K562 (cell line): Measurements from ENCODE around the gene DCAF4. TPM values are rescaled to one million over a fixed set of nuclear protein-coding genes. Genes with fewer than 3 reads are reported as not detected.

ENCODE experiments used
- ATAC-seq: fragments of 200-7000 bp; cut with Tn5 transposase; 3 replicates; pipeline ENCODE4 v1.9.1; 2020; ENCODE audit warnings: moderate library complexity
- BruUV-seq: library from RNA; stranded (reverse); fragments of 400-500 nt; replicated peaks from 2 replicates; lab custom pipeline; 2021; lab: Mats Ljungman, UMichigan
- CTCF ChIA-PET: fragments of 300-600 bp; formaldehyde crosslinking; extraction: SDS; loops from one replicate; lab custom pipeline; 2021; ENCODE audit warnings: low intra/inter-chr PET ratio; lab: Yijun Ruan, JAX
- POLR2A ChIA-PET: fragments of 300-600, 350-650 bp; sonication (Branson Sonifier 250); formaldehyde crosslinking; extraction: SDS; loops from one replicate; lab custom pipeline; 2021; ENCODE audit warnings: antibody characterized with exemption, inconsistent platforms; lab: Yijun Ruan, JAX
- DNase-seq, 4 experiments: peaks; one replicate each; pipeline versions ENCODE4 v3.0.0 to v3.0.0-alpha.2; 2011 to 2018; ENCODE audit warnings: low spot score in 3 of 4, mixed read lengths in 3 of 4; ENCODE audit errors: extremely low read depth in 1 of 4
- FAIRE-seq: peaks from 2 replicates; lab custom pipeline; 2011; peaks lifted over from hg19 to GRCh38; lab: Jason Lieb, UNC
- H2AFZ ChIP-seq: 2 replicates; pipeline ENCODE4 v1.6.0; 2011; ENCODE audit warnings: low read depth, low read length, control low read depth, inconsistent platforms
- H3K27ac ChIP-seq: fragments of 200-600 bp; 3 replicates; pipeline ENCODE4 v1.8.0; 2011; ENCODE audit warnings: low read depth, mild to moderate bottlenecking, control low read depth, inconsistent platforms, low read length, moderate library complexity, mixed read lengths; ENCODE audit errors: extremely low read depth
- H3K27me3 ChIP-seq, 2 experiments: fragments of 300-600 bp in 1 of 2; 2 replicates in 1 of 2; 3 replicates in 1 of 2; pipeline versions ENCODE4 v1.6.0 to v1.8.0; 2011; ENCODE audit warnings: inconsistent platforms in 2 of 2, low read length in 2 of 2, mild to moderate bottlenecking in 1 of 2, mixed read lengths in 1 of 2, moderate library complexity in 1 of 2; ENCODE audit not compliant: control insufficient read depth in 2 of 2, insufficient read depth in 2 of 2
- H3K36me3 ChIP-seq: fragments of 300-600 bp; 3 replicates; pipeline ENCODE4 v1.8.0; 2011; ENCODE audit warnings: mild to moderate bottlenecking, low read length, inconsistent platforms; ENCODE audit not compliant: control insufficient read depth, insufficient read depth
- H3K4me1 ChIP-seq, 2 experiments: fragments of 200-600 bp in 1 of 2; replicated peaks in 1 of 2; 2 replicates in 1 of 2; 3 replicates in 1 of 2; pipeline versions ENCODE4 v1.5.1 to v1.8.0; 2011; ENCODE audit warnings: inconsistent platforms in 2 of 2, low read length in 2 of 2, mild to moderate bottlenecking in 1 of 2, mixed read lengths in 1 of 2, moderate library complexity in 1 of 2; ENCODE audit not compliant: control insufficient read depth in 2 of 2, insufficient read depth in 2 of 2
- H3K4me2 ChIP-seq: 2 replicates; pipeline ENCODE4 v1.6.1; 2011; ENCODE audit warnings: low read length, control low read depth, inconsistent platforms, mixed read lengths; ENCODE audit not compliant: insufficient read depth
- H3K4me3 ChIP-seq: fragments of 200-600 bp; sonication (generic), shearing (Covaris generic); 2 replicates; pipeline ENCODE4 v1.5.1; 2016; ENCODE audit warnings: control low read depth, inconsistent platforms
- H3K79me2 ChIP-seq: fragments of 200-600 bp; 3 replicates; pipeline ENCODE4 v1.8.0; 2011; ENCODE audit warnings: low read length, inconsistent platforms; ENCODE audit not compliant: control insufficient read depth, insufficient read depth
- H3K9ac ChIP-seq, 2 experiments: 2 replicates each; pipeline versions ENCODE4 v1.6.0 to v1.6.1; 2011; ENCODE audit warnings: low read depth in 2 of 2, low read length in 2 of 2, control low read depth in 1 of 2, inconsistent platforms in 1 of 2, mild to moderate bottlenecking in 1 of 2, mixed read lengths in 1 of 2; ENCODE audit not compliant: insufficient read depth in 1 of 2
- H3K9me1 ChIP-seq: one replicate; pipeline ENCODE4 v1.6.0; 2011; ENCODE audit warnings: inconsistent platforms, mild to moderate bottlenecking, low read length, moderate library complexity; ENCODE audit not compliant: control insufficient read depth, insufficient read depth
- H3K9me3 ChIP-seq: replicated peaks from 2 replicates; pipeline ENCODE4 v1.5.1; 2011; ENCODE audit warnings: low read depth, low read length, inconsistent platforms; ENCODE audit not compliant: control insufficient read depth, insufficient read depth
- H4K20me1 ChIP-seq: replicated peaks from 2 replicates; pipeline ENCODE4 v1.6.1; 2011; ENCODE audit warnings: low read length, inconsistent platforms, mixed read lengths; ENCODE audit not compliant: control insufficient read depth, insufficient read depth
- ARID2 ChIP-seq: fragments of 450-650 bp; IDR thresholded peaks from 2 replicates; pipeline ENCODE4 v1.6.1; 2017; ENCODE audit warnings: antibody characterized with exemption, mild to moderate bottlenecking
- ATF1 ChIP-seq, 2 experiments: fragments of 450-650 bp in 1 of 2; IDR thresholded peaks; 2 replicates each; pipeline ENCODE4 v1.6.1; 2016; ENCODE audit warnings: missing compliant biosample characterization in 1 of 2, missing genetic modification characterization in 1 of 2
- CBFA2T2 ChIP-seq: fragments of 450-650 bp; conservative IDR thresholded peaks from 2 replicates; pipeline ENCODE4 v1.6.1; 2017; ENCODE audit warnings: mild to moderate bottlenecking
- CEBPG ChIP-seq, 3 experiments: fragments of 200-800 bp in 1 of 3; sonication (Bioruptor generic) in 1 of 3; sonication (generic) in 1 of 3; formaldehyde crosslinking in 1 of 3; IDR thresholded peaks in 2 of 3; conservative IDR thresholded peaks in 1 of 3; 2 replicates each; pipeline versions ENCODE4 v1.6.1 to v1.8.0; 2016 to 2022; ENCODE audit warnings: missing compliant biosample characterization in 2 of 3, missing genetic modification characterization in 2 of 3, mild to moderate bottlenecking in 1 of 3, missing genetic modification reagents in 1 of 3
- NFATC3 ChIP-seq: fragments of 450-650 bp; IDR thresholded peaks from 2 replicates; pipeline ENCODE4 v1.6.1; 2017; ENCODE audit warnings: mild to moderate bottlenecking
- PTBP1 ChIP-seq: fragments of 200-400 bp; formaldehyde crosslinking; IDR thresholded peaks from 2 replicates; pipeline ENCODE4 v1.6.1; 2017; ENCODE audit warnings: low read depth, low read length
- RBM15 ChIP-seq: fragments of 200-400 bp; formaldehyde crosslinking; IDR thresholded peaks from 2 replicates; pipeline ENCODE4 v1.6.1; 2018; ENCODE audit warnings: mild to moderate bottlenecking, low read length, moderate library complexity; ENCODE audit not compliant: insufficient read depth
- WGBS: fragments of 100-300 bp; shearing (Covaris generic); methylation state at CpG from one replicate; pipeline ENCODE4 v1.1.6; 2016; ENCODE audit warnings: low coverage, mixed read lengths; ENCODE audit not compliant: insufficient coverage; ENCODE audit errors: missing lambda C conversion rate; 5-methylcytosine and 5-hydroxymethylcytosine counted together
- in situ Hi-C: fragments of 300-500 bp; cut with MboI; formaldehyde crosslinking; loops from 4 replicates; pipeline ENCODE4 v1.15.0; 2018; ENCODE audit warnings: inconsistent platforms, mixed read lengths
- intact Hi-C: fragments of 100-400 bp; cut with micrococcal nuclease; formaldehyde crosslinking; loops from 2 replicates; pipeline ENCODE4 v1.14.2; 2022
- polyA plus RNA-seq, 8 experiments: library from polyadenylated mRNA; depleted of rRNA in 4 of 8; stranded (reverse) in 5 of 8; unstranded in 3 of 8; fragments of >200 nt; fragmentation: Nextera tagmentation in 2 of 8; fragmentation: Illumina TruSeq in 1 of 8; extraction: Ambion mirVana in 2 of 8; extraction: Trizol in 1 of 8; gene quantifications; 2 replicates each; pipeline versions ENCODE4 v1.2.1 to v1.2.3, GENCODE V29; 2011 to 2014; ENCODE audit warnings: inconsistent platforms in 1 of 8, missing spikeins in 1 of 8
- total RNA-seq, 7 experiments: library from RNA; depleted of rRNA in 6 of 7; stranded (reverse); fragments of >200 nt in 6 of 7; fragmentation: Illumina TruSeq in 2 of 7; extraction: Trizol in 2 of 7; gene quantifications; 2 replicates each; pipeline versions ENCODE4 v1.2.1 to v1.2.3, GENCODE V29; 2011 to 2021; ENCODE audit warnings: low replicate concordance in 1 of 7
- TF ChIP-seq, protein P1 (sequence below): fragments of 250-450 bp; sonication (Bioruptor Pico); IDR thresholded peaks from 2 replicates; pipeline ENCODE4 v1.5.0; 2020; ENCODE audit warnings: mild to moderate bottlenecking
- TF ChIP-seq, protein P2 (sequence below): fragments of 250-450 bp; sonication (Bioruptor Pico); IDR thresholded peaks from 2 replicates; pipeline ENCODE4 v1.4.0; 2020; ENCODE audit warnings: mild to moderate bottlenecking, moderate library complexity, borderline replicate concordance

DCAF4 gene
- total and polyA plus RNA-seq, 9 of the 15 experiments (the other 6 are each of a cell fraction or from before 2014, with no cell fraction given) = 2.7 to 49.2 (median 22.9) TPM

DNA sequence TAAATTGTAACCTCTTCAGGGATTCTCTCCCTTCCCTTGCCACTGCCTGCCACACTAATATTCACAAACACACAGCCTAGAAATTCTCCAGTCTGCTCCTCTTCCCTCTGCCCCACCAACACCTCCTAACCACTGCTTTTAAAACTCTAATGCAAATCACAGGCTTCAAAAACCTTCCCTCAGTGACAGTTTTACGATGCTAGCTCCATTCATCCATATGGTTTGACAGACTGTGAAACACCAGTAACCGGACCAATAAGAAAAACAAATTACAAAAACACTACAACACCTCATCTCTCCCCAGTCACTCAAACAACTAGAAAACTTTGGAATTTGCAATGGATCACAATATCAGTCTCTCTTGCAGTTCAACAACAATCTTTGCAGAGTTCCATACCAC is 38.1 kb upstream of the DCAF4 start:
- POLR2A ChIA-PET = interaction anchor here (0.7 kb wide), 1 partner anchor 20 kb away, joined by 3 read pairs; no protein-coding TSS in a partner anchor

More for the DNA sequence above, 38.1 kb upstream of the DCAF4 start:
- FAIRE-seq (no peak), ATAC-seq (no peak), DNase-seq (no peak)
- Histone ChIP-seq H2AFZ (no peak overlapping the region), H3K4me1 (peaks cover 0 to 14% of the 10 kb centered on the region in 2 experiments; a peak in 3 of 5 replicates), H3K9me3 (no peaks in the 10 kb centered on the region), H3K36me3 (no peaks in the 10 kb centered on the region), H3K9ac (no peak overlapping the region), H3K4me2 (no peak overlapping the region), H3K4me3 (no peak overlapping the region), H3K27ac (no peak overlapping the region), H3K27me3 (peaks cover 0 to 9% of the 10 kb centered on the region in 2 experiments; a peak in 3 of 5 replicates), H3K79me2 (no peaks in the 10 kb centered on the region), H4K20me1 (no peaks in the 10 kb centered on the region), H3K9me1 (no peaks in the 10 kb centered on the region)
- TF ChIP-seq PTBP1 = no peak
- no peak for TF ChIP-seq ARID2
- TF ChIP-seq, protein P1, sequence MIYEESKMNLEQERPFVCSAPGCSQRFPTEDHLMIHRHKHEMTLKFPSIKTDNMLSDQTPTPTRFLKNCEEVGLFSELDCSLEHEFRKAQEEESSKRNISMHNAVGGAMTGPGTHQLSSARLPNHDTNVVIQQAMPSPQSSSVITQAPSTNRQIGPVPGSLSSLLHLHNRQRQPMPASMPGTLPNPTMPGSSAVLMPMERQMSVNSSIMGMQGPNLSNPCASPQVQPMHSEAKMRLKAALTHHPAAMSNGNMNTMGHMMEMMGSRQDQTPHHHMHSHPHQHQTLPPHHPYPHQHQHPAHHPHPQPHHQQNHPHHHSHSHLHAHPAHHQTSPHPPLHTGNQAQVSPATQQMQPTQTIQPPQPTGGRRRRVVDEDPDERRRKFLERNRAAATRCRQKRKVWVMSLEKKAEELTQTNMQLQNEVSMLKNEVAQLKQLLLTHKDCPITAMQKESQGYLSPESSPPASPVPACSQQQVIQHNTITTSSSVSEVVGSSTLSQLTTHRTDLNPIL (CRISPR knock-in tag) = no peak
- TF ChIP-seq NFATC3 = no peak
- TF ChIP-seq CBFA2T2 = no peak
- TF ChIP-seq, protein P2, sequence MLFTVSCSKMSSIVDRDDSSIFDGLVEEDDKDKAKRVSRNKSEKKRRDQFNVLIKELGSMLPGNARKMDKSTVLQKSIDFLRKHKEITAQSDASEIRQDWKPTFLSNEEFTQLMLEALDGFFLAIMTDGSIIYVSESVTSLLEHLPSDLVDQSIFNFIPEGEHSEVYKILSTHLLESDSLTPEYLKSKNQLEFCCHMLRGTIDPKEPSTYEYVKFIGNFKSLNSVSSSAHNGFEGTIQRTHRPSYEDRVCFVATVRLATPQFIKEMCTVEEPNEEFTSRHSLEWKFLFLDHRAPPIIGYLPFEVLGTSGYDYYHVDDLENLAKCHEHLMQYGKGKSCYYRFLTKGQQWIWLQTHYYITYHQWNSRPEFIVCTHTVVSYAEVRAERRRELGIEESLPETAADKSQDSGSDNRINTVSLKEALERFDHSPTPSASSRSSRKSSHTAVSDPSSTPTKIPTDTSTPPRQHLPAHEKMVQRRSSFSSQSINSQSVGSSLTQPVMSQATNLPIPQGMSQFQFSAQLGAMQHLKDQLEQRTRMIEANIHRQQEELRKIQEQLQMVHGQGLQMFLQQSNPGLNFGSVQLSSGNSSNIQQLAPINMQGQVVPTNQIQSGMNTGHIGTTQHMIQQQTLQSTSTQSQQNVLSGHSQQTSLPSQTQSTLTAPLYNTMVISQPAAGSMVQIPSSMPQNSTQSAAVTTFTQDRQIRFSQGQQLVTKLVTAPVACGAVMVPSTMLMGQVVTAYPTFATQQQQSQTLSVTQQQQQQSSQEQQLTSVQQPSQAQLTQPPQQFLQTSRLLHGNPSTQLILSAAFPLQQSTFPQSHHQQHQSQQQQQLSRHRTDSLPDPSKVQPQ (CRISPR knock-in tag) = no peak
- TF ChIP-seq CEBPG (CRISPR knock-in tag; IDR thresholded peaks at IDR 0.05) = no peak
- TF ChIP-seq CEBPG (tag; conservative IDR thresholded peaks at IDR 0.05 in 1 of 2, IDR thresholded peaks at IDR 0.05 in 1 of 2) = no peak
- no peak for TF ChIP-seq ATF1 (CRISPR knock-in tag; IDR thresholded peaks at IDR 0.05)
- TF ChIP-seq ATF1 (tag; IDR thresholded peaks at IDR 0.05) = no peak
- no peak for TF ChIP-seq RBM15
- 58% methylated on average over 2 of the region's 2 CpGs for WGBS
- in situ Hi-C loops (no loop called here), intact Hi-C loops (no loop called here)
- no TSS peak for BruUV-seq
- CTCF ChIA-PET = no interaction called here
